Fibroblast of skin of right biceps (primary cell): ENCODE measurements around the gene PCNX2.
"Not testable (repeated sequence)": the region's sequence is repeated elsewhere in the genome, so short reads cannot be mapped to it uniquely, and the experiment has no call there.

Source experiments
- DNase-seq: peaks from one replicate; pipeline ENCODE4 v3.0.0-alpha.2; 2013

PCNX2 gene

GRCh38 chr1:233003638-233004037 lies 291.9 kb downstream of the PCNX2 start:
- not testable (repeated sequence) for DNase-seq

GRCh38 chr1:232999956-233000625 lies 295.4 kb downstream of the PCNX2 start:
- DNase-seq: no peak

GRCh38 chr1:232998646-232999045 lies 296.9 kb downstream of the PCNX2 start:
- DNase-seq: no peak

GRCh38 chr1:232998138-232998537 lies 297.4 kb downstream of the PCNX2 start:
- DNase-seq: no peak

- DNase-seq: no peak
Measured at GRCh38 chr1:232996143-232996542, 299.4 kb downstream of the PCNX2 start.

GRCh38 chr1:232995189-232995588 lies 300.3 kb downstream of the PCNX2 start:
- no peak for DNase-seq

GRCh38 chr1:232993555-232993954 lies 302.0 kb downstream of the PCNX2 start:
- DNase-seq: no peak

DNA sequence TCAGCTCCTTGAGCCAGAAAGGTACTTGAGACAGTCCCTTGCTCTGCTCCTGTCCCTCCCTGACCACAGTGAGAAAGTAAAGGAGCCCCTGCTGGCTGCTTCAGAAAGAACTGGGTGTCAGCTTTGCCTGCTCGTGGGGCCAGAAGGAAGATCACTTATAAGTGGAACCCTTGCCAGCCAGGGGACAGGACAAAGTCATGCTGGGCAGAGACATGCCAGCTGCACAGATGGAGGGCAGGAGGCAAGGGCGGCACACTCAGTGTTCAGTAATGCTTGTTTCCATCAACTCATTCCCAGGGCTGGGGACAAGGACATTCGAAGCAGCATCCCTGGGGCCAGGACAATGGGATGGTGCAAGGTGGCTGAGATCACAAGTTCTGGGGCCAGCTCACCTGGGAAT lies 303.3 kb downstream of the PCNX2 start:
- no peak for DNase-seq

GRCh38 chr1:232991238-232991637 lies 304.3 kb downstream of the PCNX2 start:
- DNase-seq: no peak

- no peak for DNase-seq
Measured at GRCh38 chr1:232990176-232991128, 305.1 kb downstream of the PCNX2 start.

- DNase-seq: peak; percentile 63
Measured at GRCh38 chr1:232988572-232989040, 306.9 kb downstream of the PCNX2 start.

DNA sequence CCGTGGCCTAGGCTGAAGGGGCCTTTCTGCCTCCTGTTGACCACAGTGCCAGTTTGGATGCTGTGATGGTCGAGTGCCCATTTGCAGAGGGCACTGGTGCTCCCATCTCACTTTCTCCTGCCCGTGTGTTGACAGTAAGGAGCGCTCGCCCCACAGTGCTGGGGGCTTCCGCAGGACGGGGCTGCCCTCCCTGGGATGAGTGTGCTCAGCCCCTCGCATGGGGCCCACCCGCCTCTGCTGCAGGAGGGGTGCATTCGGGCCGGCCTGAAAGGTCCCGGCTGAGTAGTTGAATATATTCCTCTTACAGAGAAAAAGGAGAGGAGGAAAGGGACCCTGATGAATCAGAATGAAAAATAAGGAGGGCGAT lies 307.8 kb downstream of the PCNX2 start:
- no peak for DNase-seq

DNA sequence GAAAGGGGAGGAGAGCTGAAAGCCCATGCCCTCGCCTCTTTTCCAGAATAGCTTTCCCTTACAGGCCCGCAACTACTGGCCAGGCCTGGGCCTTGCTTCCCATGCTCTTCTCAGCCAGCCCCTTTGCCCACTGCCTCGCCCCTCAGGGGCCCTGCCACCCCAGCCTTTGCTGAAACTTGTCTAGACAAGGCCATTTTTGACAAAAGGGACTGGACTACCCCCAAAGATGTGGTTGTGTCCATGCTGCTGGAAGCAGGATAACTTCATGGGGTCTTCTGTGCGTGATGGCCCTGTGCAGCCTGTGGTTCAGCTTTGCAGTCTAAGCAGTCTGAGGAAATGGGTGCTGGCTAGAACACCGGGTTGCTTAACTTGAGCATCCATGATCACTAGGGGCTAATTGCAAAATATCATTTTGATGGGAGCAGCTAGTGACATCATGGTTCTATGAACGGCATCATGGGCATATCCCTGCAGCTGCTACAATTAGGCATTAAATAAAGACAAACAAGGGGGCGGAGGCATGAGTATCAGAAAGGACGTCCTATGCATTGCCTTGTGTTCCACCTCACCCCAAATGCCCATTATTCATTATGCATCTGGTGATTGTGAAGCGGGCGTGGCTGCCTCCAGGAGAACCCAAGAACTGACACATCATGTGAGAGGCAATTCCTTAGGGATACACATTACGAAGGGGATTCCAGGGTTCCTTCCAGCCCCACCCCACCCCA lies 308.3 kb downstream of the PCNX2 start:
- DNase-seq: no peak

DNA sequence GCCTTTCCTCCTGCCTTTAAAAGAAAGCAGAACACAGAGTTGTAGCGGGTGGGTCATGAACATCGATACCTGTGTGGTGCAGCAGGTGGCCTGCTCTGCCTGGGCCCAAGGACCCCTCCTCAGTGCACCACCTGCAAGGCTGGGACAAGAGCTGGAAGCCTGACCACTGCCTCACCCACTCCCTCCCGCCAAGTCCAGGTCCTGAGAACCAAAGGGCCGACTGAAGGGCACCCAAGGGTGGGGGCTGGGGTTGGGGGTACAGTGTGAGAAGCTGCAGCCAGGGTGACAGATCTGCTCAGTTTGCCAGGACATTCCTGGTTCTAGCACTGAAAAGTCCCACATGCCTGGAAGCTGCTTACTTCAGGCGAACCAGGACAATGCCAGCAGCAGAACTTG lies 309.0 kb downstream of the PCNX2 start:
- DNase-seq: no peak

DNA sequence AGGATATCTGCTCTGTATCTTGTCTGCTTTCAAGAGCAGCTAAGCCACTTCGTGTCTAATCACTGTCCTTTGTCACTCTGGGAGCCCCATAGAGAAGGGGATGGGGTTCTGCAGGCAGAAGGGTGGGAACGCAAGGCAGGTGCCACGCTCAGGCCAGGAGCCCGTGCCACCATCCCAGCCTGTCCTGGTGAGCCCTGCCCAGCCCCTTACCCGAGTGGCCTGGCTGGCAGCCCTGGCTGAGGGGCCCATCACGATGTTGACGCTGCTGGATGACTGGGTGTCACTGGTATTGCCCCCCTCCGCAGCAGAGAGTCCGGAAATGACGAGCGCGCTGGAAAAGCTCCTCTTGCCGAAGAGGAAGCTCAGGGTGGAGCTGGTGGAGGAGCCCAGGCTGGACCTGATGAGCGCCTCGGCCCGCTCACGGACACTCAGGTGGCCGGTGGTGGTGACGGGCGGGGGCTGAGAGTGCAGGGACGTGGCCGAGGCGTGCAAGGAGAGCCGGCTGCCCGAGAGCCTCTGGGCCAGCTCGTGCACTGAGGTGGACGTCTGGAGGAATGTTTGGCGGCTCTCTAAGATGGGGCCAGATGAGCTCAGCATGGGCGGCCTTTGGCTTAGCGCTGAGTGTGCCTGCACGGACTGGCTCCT lies 309.5 kb downstream of the PCNX2 start:
- no peak for DNase-seq

GRCh38 chr1:232984577-232985425 lies 310.7 kb downstream of the PCNX2 start:
- DNase-seq: no peak

- no peak for DNase-seq
Measured at GRCh38 chr1:232983817-232984567, 311.5 kb downstream of the PCNX2 start.

- no peak for DNase-seq
Measured at GRCh38 chr1:232983375-232983774, 312.1 kb downstream of the PCNX2 start.

DNA sequence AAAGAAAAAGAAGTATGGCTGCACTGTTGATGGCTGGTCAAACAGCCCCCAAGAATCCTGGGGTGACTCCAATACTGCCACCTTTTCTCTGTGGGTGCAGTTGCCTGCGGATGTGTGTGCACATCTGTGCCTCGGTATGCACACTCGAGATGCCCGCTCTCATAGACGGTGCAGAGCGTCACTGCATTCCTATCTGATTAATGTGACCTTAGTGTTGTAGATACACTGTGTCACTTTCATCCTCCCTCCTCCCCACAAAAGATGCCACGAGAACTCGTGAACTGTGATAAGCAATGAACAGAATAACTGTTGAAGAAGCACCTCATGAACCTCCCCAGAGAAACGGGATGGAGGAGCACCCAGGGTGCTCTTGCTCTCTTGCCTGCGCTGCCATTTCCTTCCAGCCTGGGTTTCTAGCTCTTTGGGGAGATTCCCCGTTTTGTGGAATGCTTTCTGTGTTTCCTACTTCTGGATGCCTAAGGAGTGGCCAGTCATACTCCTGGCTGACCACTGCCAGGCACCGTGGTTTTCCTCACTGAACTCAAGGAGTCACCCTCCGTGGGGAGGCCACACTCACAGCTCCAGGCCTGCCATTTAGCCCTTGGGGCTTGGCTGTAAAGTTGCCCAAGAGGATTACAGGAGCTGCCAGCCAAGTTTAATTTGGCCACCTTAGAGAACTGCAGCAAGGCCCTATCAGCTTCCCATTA lies 313.1 kb downstream of the PCNX2 start:
- DNase-seq: peak; percentile 40

- DNase-seq: no peak
Measured at GRCh38 chr1:232980986-232981560, 314.5 kb downstream of the PCNX2 start.
